Measurements from ENCODE around the gene URI1.

DNA sequence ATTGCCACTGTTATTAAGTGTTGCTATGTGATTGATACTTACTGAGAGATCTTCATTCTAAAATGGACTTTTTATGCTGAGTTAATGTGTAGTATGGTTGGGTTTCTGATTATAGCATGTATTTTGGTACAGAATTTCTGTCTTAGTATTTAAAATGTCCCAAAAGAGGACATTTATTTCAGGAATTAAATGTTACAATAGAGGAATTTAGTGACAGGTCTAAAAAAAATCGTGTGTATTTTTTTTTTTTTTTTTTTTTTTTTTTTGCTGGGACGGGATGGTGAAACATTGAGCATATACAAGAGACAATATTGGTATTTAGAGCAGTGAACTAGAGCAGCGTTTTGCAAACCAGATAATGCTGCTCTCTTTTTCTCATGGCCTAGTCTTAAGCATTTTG lies 27.9 kb downstream of the URI1 start:
- TF ChIP-seq CTCF (IDR thresholded peaks at IDR 0.05) (no peak), POLR2A (IDR thresholded peaks at IDR 0.05) (no peak)
